H1 (cell line): ENCODE measurements around the gene SAA1. TPM values are rescaled to one million over a fixed set of nuclear protein-coding genes. Genes with fewer than 3 reads are reported as not detected.

Experiments used
- ASH2L ChIP-seq: fragments of 200-600, 300-600 bp; sonication (generic); IDR thresholded peaks from one replicate; pipeline ENCODE4 v1.7.1; 2017; ENCODE audit warnings: low read length
- BCL11A ChIP-seq, 2 experiments: IDR thresholded peaks; one replicate each; pipeline ENCODE4 v1.6.1; 2011; ENCODE audit warnings: low read depth in 2 of 2, low read length in 2 of 2, mild to moderate bottlenecking in 2 of 2
- EGR1 ChIP-seq: IDR thresholded peaks from 2 replicates; pipeline ENCODE4 v1.6.1; 2011; ENCODE audit warnings: low read depth, low read length, borderline replicate concordance
- EZH2 ChIP-seq: fragments of 200-600 bp; sonication (generic); IDR thresholded peaks from 2 replicates; pipeline ENCODE4 v1.7.1; 2012; ENCODE audit warnings: low read depth, mild to moderate bottlenecking, moderate library complexity, low read length, inconsistent platforms; ENCODE audit not compliant: severe bottlenecking
- JUN ChIP-seq: IDR thresholded peaks from 2 replicates; pipeline ENCODE4 v1.6.1; 2011; ENCODE audit warnings: low read depth, mild to moderate bottlenecking, improper control_type of control experiment, low read length
- KDM4A ChIP-seq: IDR thresholded peaks from one replicate; pipeline ENCODE4 v1.7.1; 2012; ENCODE audit warnings: low read depth, mild to moderate bottlenecking, moderate library complexity, low read length, inconsistent platforms; ENCODE audit not compliant: severe bottlenecking
- SP2 ChIP-seq: IDR thresholded peaks from 2 replicates; pipeline ENCODE4 v1.6.1; 2012; ENCODE audit warnings: mild to moderate bottlenecking, low read length, inconsistent platforms
- polyA plus RNA-seq, 7 experiments: library from polyadenylated mRNA; depleted of rRNA in 3 of 7; stranded (reverse) in 5 of 7; unstranded in 2 of 7; fragments of >200 nt in 5 of 7; fragments of 200-250 nt in 2 of 7; gene quantifications; 1 replicate in 5 of 7; 2 replicates in 1 of 7; 4 replicates in 1 of 7; pipeline versions ENCODE4 v1.2.1 to v1.2.3, GENCODE V29; 2011 to 2013; ENCODE audit warnings: missing spikeins in 2 of 7, mixed read lengths in 2 of 7
- total RNA-seq: library from RNA; stranded (reverse); fragmentation: NEBNext Ultra II Directional; extraction: Animal tissue kit (Norgen Biotek cat#: 25700); gene quantifications from 2 replicates; pipeline ENCODE4 v1.2.1, GENCODE V29; 2021

SAA1 gene
- total and polyA plus RNA-seq, 2 of the 8 experiments (the other 6 are each of a cell fraction or from before 2014, with no cell fraction given) = 0.41 TPM; not detected in 1

- TF ChIP-seq EZH2 = no peak
- TF ChIP-seq SP2 = no peak
- TF ChIP-seq JUN = no peak
- no peak for TF ChIP-seq KDM4A
- TF ChIP-seq EGR1 = no peak
- no peak for TF ChIP-seq BCL11A (IDR thresholded peaks at IDR 0.05; ENCODE audit: low read depth in 2 of 2, low read length in 2 of 2)
- no peak for TF ChIP-seq ASH2L
These were observed 48.9 kb downstream of the SAA1 start (continued) for GRCh38 chr11:18314784-18315523.
